Fibroblast of skin of left biceps (primary cell): ENCODE measurements around the gene SMG1.
"Not testable (repeated sequence)": the region's sequence is repeated elsewhere in the genome, so short reads cannot be mapped to it uniquely, and the experiment has no call there.

Source experiments
- DNase-seq, 2 experiments: peaks; one replicate each; pipeline ENCODE4 v3.0.0-alpha.2; 2013; ENCODE audit warnings: low read depth in 2 of 2

Gene SMG1

GRCh38 chr16:18759598-18760520, 166.3 kb downstream of the SMG1 start:
- DNase-seq, result not testable (repeated sequence)

- not testable (repeated sequence) for DNase-seq
Observed at GRCh38 chr16:18757960-18758660, 168.1 kb downstream of the SMG1 start.

GRCh38 chr16:18756639-18757038, 169.6 kb downstream of the SMG1 start:
- DNase-seq, result not testable (repeated sequence)
